Prostate gland (tissue), 2 donors: Measurements from ENCODE around the gene TGM6. TPM values are rescaled to one million over a fixed set of nuclear protein-coding genes. Genes with fewer than 3 reads are reported as not detected.
A peak's percentile ranks its signal among the peaks of the same experiment; 100 is the strongest.

Experiments used
- DNase-seq: peaks from one replicate; pipeline ENCODE4 v3.0.0-alpha.2; 2019; ENCODE audit warnings: low spot score
- H3K27ac ChIP-seq, 2 donors: fragments of 200-600 bp; sonication (generic); 2 replicates each; pipeline ENCODE4 v1.5.1; 2017 to 2019
- H3K27me3 ChIP-seq: fragments of 200-600 bp; sonication (generic); replicated peaks from 2 replicates; pipeline ENCODE4 v1.5.1; 2019; ENCODE audit not compliant: insufficient read depth
- H3K36me3 ChIP-seq, 2 donors: fragments of 200-600 bp; sonication (generic); 1 replicate in 1 of 2; 2 replicates in 1 of 2; pipeline versions ENCODE4 v1.5.1 to v1.8.1; 2017 to 2019
- H3K4me1 ChIP-seq: fragments of 200-600 bp; sonication (generic); replicated peaks from 2 replicates; pipeline ENCODE4 v1.5.1; 2019
- H3K4me3 ChIP-seq, 2 donors: fragments of 200-600 bp; sonication (generic); 2 replicates each; pipeline ENCODE4 v1.5.1; 2017 to 2019
- H3K9me3 ChIP-seq: fragments of 200-600 bp; sonication (generic); 2 replicates; pipeline ENCODE4 v1.5.1; 2017
- CTCF ChIP-seq, 4 experiments: fragments of 200-600 bp in 2 of 4; fragments of 450-650 bp in 2 of 4; sonication (generic) in 2 of 4; IDR thresholded peaks; 1 replicate in 3 of 4; 2 replicates in 1 of 4; pipeline ENCODE4 v1.5.1; 2016 to 2019; ENCODE audit warnings: antibody characterized with exemption in 4 of 4, mild to moderate bottlenecking in 2 of 4, moderate library complexity in 2 of 4
- POLR2A ChIP-seq: fragments of 450-650 bp; IDR thresholded peaks from one replicate; pipeline ENCODE4 v1.6.1; 2016; ENCODE audit warnings: antibody characterized with exemption, mild to moderate bottlenecking
- POLR2AphosphoS5 ChIP-seq: sonication (generic); formaldehyde crosslinking; IDR thresholded peaks from one replicate; pipeline ENCODE4 v1.6.1; 2017; ENCODE audit warnings: antibody characterized with exemption
- WGBS: methylation state at CpG from one replicate; pipeline ENCODE4 v1.1.5; 2018; 5-methylcytosine and 5-hydroxymethylcytosine counted together
- intact Hi-C: fragments of 100-400 bp; cut with DNase I; formaldehyde crosslinking; loops from one replicate; pipeline ENCODE4 v1.14.2; 2022
- total RNA-seq, 2 donors: library from RNA; depleted of rRNA; stranded (reverse); fragments of >200 nt; gene quantifications; one replicate each; pipeline ENCODE4 v1.1.0, GENCODE V29; 2016

Gene TGM6
- total RNA-seq, 2 donors from 2014 or later = not detected

- 95% methylated on average over 6 of the region's 6 CpGs for WGBS
Measured at GRCh38 chr20:2465100-2465499, 84.4 kb downstream of the TGM6 start.

GRCh38 chr20:2467412-2467811, 86.7 kb downstream of the TGM6 start:
- Histone ChIP-seq H3K4me3 (no peak overlapping the region), H3K36me3 (peaks cover 15 to 22% of the 10 kb centered on the region in 2 donors), H3K4me1 (peaks cover 9% of the 10 kb centered on the region), H3K27ac (no peak overlapping the region), H3K27me3 (no peaks in the 10 kb centered on the region), H3K9me3 (no peaks in the 10 kb centered on the region)
- WGBS = 84% methylated on average over 5 of the region's 5 CpGs
- no peak for DNase-seq
- intact Hi-C loops = loop anchor here (5.0 kb wide), 1 partner anchor 365 kb away; the partner anchor contains the start of gene STK35
- TF ChIP-seq POLR2A (no peak), POLR2AphosphoS5 (no peak), CTCF (IDR thresholded peaks at IDR 0.05) (no peak)

More at GRCh38 chr20:2465100-2465499, 84.4 kb downstream of the TGM6 start:
- TF ChIP-seq POLR2A (no peak), POLR2AphosphoS5 (no peak), CTCF (IDR thresholded peaks at IDR 0.05) (no peak)
- peaks cover 28 to 33% of the 10 kb centered on the region in 2 donors for H3K36me3 ChIP-seq
- DNase-seq = no peak
- H3K4me1 ChIP-seq = peaks cover 9% of the 10 kb centered on the region
- H3K9me3 ChIP-seq = no peaks in the 10 kb centered on the region
- no peaks in the 10 kb centered on the region for H3K27me3 ChIP-seq
- intact Hi-C loops = loop anchor here (5.0 kb wide), 1 partner anchor 363 kb away; the partner anchor contains the start of gene STK35
- no peak overlapping the region for H3K4me3 ChIP-seq
- no peak overlapping the region for H3K27ac ChIP-seq

- no peaks in the 10 kb centered on the region for H3K27me3 ChIP-seq
- peaks cover 9% of the 10 kb centered on the region for H3K4me1 ChIP-seq
- H3K4me3 ChIP-seq = peak overlapping the region in 1 of 2 donors; percentile 70
- H3K36me3 ChIP-seq = peaks cover 6 to 13% of the 10 kb centered on the region in 2 donors
- H3K9me3 ChIP-seq = no peaks in the 10 kb centered on the region
- DNase-seq = no peak
- TF ChIP-seq CTCF (IDR thresholded peaks at IDR 0.05) = no peak
- no peak for TF ChIP-seq POLR2AphosphoS5
- no peak for TF ChIP-seq POLR2A
- intact Hi-C loops = loop anchor here (5.0 kb wide), 1 partner anchor 366 kb away; the partner anchor contains the start of gene STK35
- WGBS = 72% methylated on average over 11 of the region's 11 CpGs
- no peak overlapping the region for H3K27ac ChIP-seq
Measured at GRCh38 chr20:2468581-2469407, 88.1 kb downstream of the TGM6 start.

- TF ChIP-seq CTCF (IDR thresholded peaks at IDR 0.05) (no peak), POLR2AphosphoS5 (no peak), POLR2A (no peak)
- Histone ChIP-seq H3K4me1 (peaks cover 9% of the 10 kb centered on the region), H3K9me3 (no peaks in the 10 kb centered on the region), H3K27me3 (no peaks in the 10 kb centered on the region), H3K27ac (peak overlapping the region; percentile 88 to 91), H3K36me3 (peaks cover 0 to 7% of the 10 kb centered on the region in 2 donors), H3K4me3 (peak overlapping the region; percentile 65 to 70)
- DNase-seq = peak; percentile 35
- intact Hi-C loops = loop anchor here (2.0 to 5.0 kb wide), 3 partner anchors 39 to 368 kb away; partner anchors contain the start of genes IDH3B, STK35 and ZNF343
- WGBS = under 1% methylated on average over 19 of the region's 19 CpGs
Measured at GRCh38 chr20:2469991-2470422, 89.3 kb downstream of the TGM6 start.
